Mesenchymal stem cell (in vitro differentiated cells and primary cell): ENCODE results near the gene MACO1.
"Not testable (repeated sequence)": the region's sequence is repeated elsewhere in the genome, so short reads cannot be mapped to it uniquely, and the experiment has no call there.

Experiments used
- DNase-seq: peaks from one replicate; pipeline ENCODE4 v3.0.0-alpha.2; 2013
- H2AFZ ChIP-seq: one replicate; pipeline ENCODE4 v1.6.1; 2013; ENCODE audit warnings: low read depth, mild to moderate bottlenecking, control low read depth, inconsistent platforms, low read length, moderate library complexity
- H2AK5ac ChIP-seq: 2 replicates; pipeline ENCODE4 v1.6.1; 2013; ENCODE audit warnings: low read length, moderate library complexity, mild to moderate bottlenecking, inconsistent platforms; ENCODE audit not compliant: severe bottlenecking
- H2BK120ac ChIP-seq: one replicate; pipeline ENCODE4 v1.6.1; 2013; ENCODE audit warnings: low read depth, mild to moderate bottlenecking, inconsistent platforms, low read length, moderate library complexity
- H2BK12ac ChIP-seq, 2 experiments: one replicate each; pipeline ENCODE4 v1.6.1; 2013; ENCODE audit warnings: inconsistent platforms in 2 of 2, low read length in 2 of 2, mild to moderate bottlenecking in 2 of 2, moderate library complexity in 2 of 2, control low read depth in 1 of 2
- H2BK15ac ChIP-seq: one replicate; pipeline ENCODE4 v1.6.1; 2013; ENCODE audit warnings: mild to moderate bottlenecking, low read depth, inconsistent platforms; ENCODE audit not compliant: poor library complexity, severe bottlenecking
- H2BK5ac ChIP-seq: 2 replicates; pipeline ENCODE4 v1.6.1; 2013; ENCODE audit warnings: low read depth, mild to moderate bottlenecking, low read length, control low read depth, inconsistent platforms; ENCODE audit not compliant: poor library complexity, severe bottlenecking
- H3K14ac ChIP-seq, 2 experiments: one replicate each; pipeline ENCODE4 v1.6.1; 2013; ENCODE audit warnings: inconsistent platforms in 2 of 2, low read length in 2 of 2, control low read depth in 1 of 2, mild to moderate bottlenecking in 1 of 2, moderate library complexity in 1 of 2
- H3K18ac ChIP-seq, 2 experiments: one replicate each; pipeline ENCODE4 v1.6.1; 2013; ENCODE audit warnings: inconsistent platforms in 2 of 2, low read length in 2 of 2, control low read depth in 1 of 2, low read depth in 1 of 2, mild to moderate bottlenecking in 1 of 2
- H3K23ac ChIP-seq, 2 experiments: one replicate each; pipeline ENCODE4 v1.6.1; 2013; ENCODE audit warnings: inconsistent platforms in 2 of 2, low read length in 2 of 2, mild to moderate bottlenecking in 2 of 2, moderate library complexity in 2 of 2, control low read depth in 1 of 2
- H3K27ac ChIP-seq: 2 replicates; pipeline ENCODE4 v1.5.1; 2013; ENCODE audit warnings: mild to moderate bottlenecking, moderate library complexity, low read length, control low read depth, inconsistent platforms; ENCODE audit not compliant: poor library complexity, severe bottlenecking
- H3K27me3 ChIP-seq, 2 experiments: 2 replicates each; pipeline versions ENCODE4 v1.6.1 to v1.7.0; 2013; ENCODE audit warnings: low read length in 2 of 2, mild to moderate bottlenecking in 2 of 2, moderate library complexity in 2 of 2, control low read depth in 1 of 2, inconsistent platforms in 1 of 2; ENCODE audit not compliant: control insufficient read depth in 1 of 2, insufficient read depth in 1 of 2
- H3K36me3 ChIP-seq, 2 experiments: 2 replicates each; pipeline versions ENCODE4 v1.6.1 to v1.7.0; 2013; ENCODE audit warnings: low read length in 2 of 2, control low read depth in 1 of 2, inconsistent platforms in 1 of 2, low read depth in 1 of 2, mild to moderate bottlenecking in 1 of 2; ENCODE audit not compliant: insufficient read depth in 2 of 2, control insufficient read depth in 1 of 2
- H3K4ac ChIP-seq, 2 experiments: one replicate each; pipeline ENCODE4 v1.6.1; 2013; ENCODE audit warnings: inconsistent platforms in 2 of 2, low read length in 2 of 2, mild to moderate bottlenecking in 2 of 2, moderate library complexity in 2 of 2, control low read depth in 1 of 2, low read depth in 1 of 2
- H3K4me1 ChIP-seq: 2 replicates; pipeline ENCODE4 v1.6.1; 2013; ENCODE audit warnings: low read depth, low read length, control low read depth; ENCODE audit not compliant: control insufficient read depth, insufficient read depth
- H3K4me2 ChIP-seq: 2 replicates; pipeline ENCODE4 v1.6.1; 2013; ENCODE audit warnings: low read length, mild to moderate bottlenecking, inconsistent platforms; ENCODE audit not compliant: poor library complexity, severe bottlenecking
- H3K4me3 ChIP-seq, 2 experiments: 2 replicates each; pipeline versions ENCODE4 v1.5.1 to v1.7.0; 2013; ENCODE audit warnings: low read length in 2 of 2, mild to moderate bottlenecking in 2 of 2, control low read depth in 1 of 2, low read depth in 1 of 2; ENCODE audit not compliant: insufficient read depth in 1 of 2
- H3K79me1 ChIP-seq: replicated peaks from 2 replicates; pipeline ENCODE4 v1.6.1; 2013; ENCODE audit warnings: mild to moderate bottlenecking, control low read depth, low read length, inconsistent platforms; ENCODE audit not compliant: poor library complexity, severe bottlenecking
- H3K9ac ChIP-seq: 2 replicates; pipeline ENCODE4 v1.7.0; 2013; ENCODE audit warnings: mild to moderate bottlenecking, low read length, moderate library complexity
- H3K9me3 ChIP-seq: 2 replicates; pipeline ENCODE4 v1.7.0; 2013; ENCODE audit warnings: mild to moderate bottlenecking, low read length; ENCODE audit not compliant: control insufficient read depth
- H4K8ac ChIP-seq: one replicate; pipeline ENCODE4 v1.6.1; 2013; ENCODE audit warnings: inconsistent platforms, mild to moderate bottlenecking, low read length, moderate library complexity
- H4K91ac ChIP-seq: one replicate; pipeline ENCODE4 v1.6.1; 2013; ENCODE audit warnings: mild to moderate bottlenecking, low read length, inconsistent platforms
- WGBS: methylation state at CpG from one replicate; pipeline ENCODE4 v1.1.7; 2013; ENCODE audit warnings: mixed read lengths; 5-methylcytosine and 5-hydroxymethylcytosine counted together

MACO1 gene

DNA sequence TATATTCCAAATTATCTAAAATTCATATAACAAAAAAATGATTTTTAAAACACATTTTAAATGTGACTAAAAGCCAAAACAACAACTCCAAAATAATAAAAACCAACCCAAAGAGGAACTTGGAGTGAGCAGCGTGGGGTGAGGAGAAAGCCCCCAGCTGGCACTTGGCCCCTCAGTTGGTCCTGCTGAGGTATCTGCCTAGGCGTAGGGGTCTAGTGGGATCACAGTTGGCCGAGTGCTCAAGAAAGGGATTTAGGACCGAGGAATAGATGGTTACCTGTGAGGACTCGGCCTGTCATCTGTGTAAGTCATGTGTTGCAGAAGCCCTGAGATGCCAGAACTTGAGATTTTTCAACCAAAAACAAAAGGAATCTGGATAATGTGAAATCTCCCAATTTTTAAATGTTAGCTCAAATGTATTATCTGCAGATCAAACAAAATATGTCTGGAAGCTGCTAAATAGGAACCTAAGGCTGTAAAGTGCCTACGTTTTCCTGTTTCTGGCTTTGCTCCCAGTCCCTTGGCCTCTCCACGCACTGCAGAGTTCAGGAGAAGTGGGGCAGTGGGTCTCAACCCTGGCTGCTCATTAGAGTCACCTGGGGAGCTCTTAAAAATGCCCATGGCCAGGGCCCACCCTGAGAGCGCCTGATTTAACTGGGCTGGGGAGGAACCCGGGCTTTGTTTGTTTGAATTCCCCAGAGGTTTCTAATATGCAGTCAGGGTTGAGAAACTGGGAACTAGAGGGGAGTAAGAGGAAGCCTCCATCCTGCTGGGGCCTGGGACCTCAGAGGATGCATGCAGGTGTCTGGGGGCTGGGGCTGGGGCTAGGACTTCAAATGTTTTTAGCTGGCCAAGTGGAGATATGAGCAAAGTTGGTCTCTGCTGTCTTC is 74.3 kb downstream of the MACO1 start:
- peaks cover 14% of the 10 kb centered on the region for H3K4me1 ChIP-seq
- no peak overlapping the region for H3K9ac ChIP-seq
- H2AK5ac ChIP-seq: no peak overlapping the region
- H2BK5ac ChIP-seq: no peak overlapping the region
- no peaks in the 10 kb centered on the region for H3K27me3 ChIP-seq
- peak overlapping the region in 1 of 2 experiments; percentile 48 for H2BK12ac ChIP-seq
- H3K4me3 ChIP-seq: no peak overlapping the region
- H3K79me1 ChIP-seq: no peaks in the 10 kb centered on the region
- no peak overlapping the region for H3K23ac ChIP-seq
- H3K14ac ChIP-seq: no peak overlapping the region
- no peaks in the 10 kb centered on the region for H3K9me3 ChIP-seq
- peaks cover 3 to 11% of the 10 kb centered on the region in 2 experiments for H3K36me3 ChIP-seq
- peak overlapping the region in 1 of 2 experiments; percentile 61 for H3K18ac ChIP-seq
- no peak overlapping the region for H2BK15ac ChIP-seq
- no peak overlapping the region for H4K91ac ChIP-seq
- H3K4me2 ChIP-seq: no peak overlapping the region
- WGBS: 80% methylated on average over 9 of the region's 9 CpGs
- H4K8ac ChIP-seq: peak overlapping the region; percentile 38
- no peak overlapping the region for H2AFZ ChIP-seq
- DNase-seq: no peak
- H2BK120ac ChIP-seq: no peak overlapping the region
- no peak overlapping the region for H3K4ac ChIP-seq
- H3K27ac ChIP-seq: no peak overlapping the region

DNA sequence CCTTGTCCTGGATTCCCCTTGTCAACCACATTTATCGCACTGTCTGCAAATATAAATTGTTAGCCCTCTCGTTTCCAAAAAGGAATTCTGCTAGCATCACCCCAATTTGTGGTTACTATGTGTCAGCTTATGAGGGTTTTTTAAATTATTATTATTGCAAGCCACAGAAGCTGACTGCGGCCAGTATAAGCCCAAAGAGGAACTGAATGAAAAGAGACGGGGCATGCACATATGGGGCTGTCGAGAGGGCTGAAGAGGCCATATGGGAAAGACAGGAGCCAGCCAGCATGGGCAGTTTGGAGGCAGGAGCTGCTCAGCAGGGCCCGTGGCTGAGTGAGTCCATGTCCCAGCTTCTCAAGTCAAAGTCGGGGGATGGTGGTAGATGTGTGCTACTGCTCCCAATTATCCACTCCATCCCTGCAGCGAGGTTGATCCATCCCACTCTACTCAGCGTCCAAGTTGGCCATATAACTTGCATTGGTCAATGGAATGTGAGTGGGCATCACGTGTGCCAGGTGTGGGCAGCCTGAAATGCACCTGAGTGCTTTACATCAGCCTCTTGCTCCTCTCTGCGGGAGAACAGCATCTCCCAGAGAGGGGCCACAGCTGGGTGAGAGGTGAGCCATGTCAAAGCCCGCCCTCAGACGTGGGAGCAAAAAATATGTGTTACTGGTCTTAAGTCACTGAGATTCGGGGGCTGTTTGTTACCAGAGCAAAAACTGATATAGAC is 75.1 kb downstream of the MACO1 start:
- Histone ChIP-seq H3K4me2 (no peak overlapping the region), H3K14ac (no peak overlapping the region), H3K4me3 (no peak overlapping the region), H3K9ac (no peak overlapping the region), H2AK5ac (no peak overlapping the region), H2BK5ac (no peak overlapping the region), H3K9me3 (no peaks in the 10 kb centered on the region), H3K36me3 (peaks cover 3 to 8% of the 10 kb centered on the region in 2 experiments), H2AFZ (no peak overlapping the region), H3K4ac (no peak overlapping the region), H3K27ac (no peak overlapping the region), H2BK12ac (peak overlapping the region; percentile 43 to 61), H2BK120ac (no peak overlapping the region), H3K18ac (peak overlapping the region in 1 of 2 experiments; percentile 61), H4K91ac (peak overlapping the region; percentile 78), H3K79me1 (no peaks in the 10 kb centered on the region), H3K23ac (no peak overlapping the region), H3K27me3 (no peaks in the 10 kb centered on the region), H4K8ac (peak overlapping the region; percentile 75), H3K4me1 (peaks cover 14% of the 10 kb centered on the region), H2BK15ac (no peak overlapping the region)
- DNase-seq: no peak
- 97% methylated on average over 12 of the region's 14 CpGs for WGBS

DNA sequence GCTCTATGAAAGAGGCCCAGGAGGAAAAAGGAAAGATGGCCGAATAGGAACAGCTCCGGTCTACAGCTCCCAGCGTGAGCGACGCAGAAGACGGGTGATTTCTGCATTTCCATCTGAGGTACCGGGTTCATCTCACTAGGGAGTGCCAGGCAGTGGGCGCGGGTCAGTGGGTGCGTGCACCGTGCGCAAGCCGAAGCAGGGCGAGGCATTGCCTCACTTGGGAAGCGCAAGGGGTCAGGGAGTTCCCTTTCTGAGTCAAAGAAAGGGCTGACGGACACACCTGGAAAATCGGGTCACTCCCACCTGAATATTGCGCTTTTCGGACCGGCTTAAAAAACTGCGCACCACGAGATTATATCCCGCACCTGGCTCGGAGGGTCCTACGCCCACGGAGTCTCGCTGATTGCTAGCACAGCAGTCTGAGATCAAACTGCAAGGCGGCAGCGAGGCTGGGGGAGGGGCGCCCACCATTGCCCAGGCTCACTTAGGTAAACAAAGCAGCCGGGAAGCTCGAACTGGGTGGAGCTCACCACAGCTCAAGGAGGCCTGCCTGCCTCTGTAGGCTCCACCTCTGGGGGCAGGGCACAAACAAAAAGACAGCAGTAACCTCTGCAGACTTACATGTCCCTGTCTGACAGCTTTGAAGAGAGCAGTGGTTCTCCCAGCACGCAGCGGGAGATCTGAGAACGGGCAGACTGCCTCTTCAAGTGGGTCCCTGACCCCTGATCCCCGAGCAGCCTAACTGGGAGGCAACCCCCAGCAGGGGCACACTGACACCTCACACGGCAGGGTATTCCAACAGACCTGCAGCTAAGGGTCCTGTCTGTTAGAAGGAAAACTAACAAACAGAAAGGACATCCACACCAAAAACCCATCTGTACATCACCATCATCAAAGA is 76.1 kb downstream of the MACO1 start:
- not testable (repeated sequence) for DNase-seq, H3K79me1 ChIP-seq, H3K14ac ChIP-seq, H3K4me2 ChIP-seq, H2AK5ac ChIP-seq, H3K23ac ChIP-seq, H3K36me3 ChIP-seq, H2AFZ ChIP-seq, H2BK120ac ChIP-seq, H2BK15ac ChIP-seq, H4K8ac ChIP-seq, H3K9ac ChIP-seq, H3K4me3 ChIP-seq, H3K27me3 ChIP-seq, H4K91ac ChIP-seq, H2BK5ac ChIP-seq, H3K4ac ChIP-seq, H2BK12ac ChIP-seq, H3K27ac ChIP-seq, H3K9me3 ChIP-seq
- H3K18ac ChIP-seq: peak overlapping the region in 1 of 2 experiments; percentile 73
- 48% methylated on average over 31 of the region's 37 CpGs for WGBS
- H3K4me1 ChIP-seq: peaks cover 11% of the 10 kb centered on the region
